CD4-positive, alpha-beta memory T cell (primary cell): ENCODE results near the gene TIAM2. TPM values are rescaled to one million over a fixed set of nuclear protein-coding genes. Genes with fewer than 3 reads are reported as not detected.

Experiments
- CTCF ChIA-PET: fragments of 350-600 bp; sonication (Branson Sonifier 250); formaldehyde crosslinking; loops from one replicate; lab custom pipeline; 2021; ENCODE audit warnings: inconsistent platforms; ENCODE audit not compliant: partially characterized antibody; lab: Charles Lee
- POLR2A ChIA-PET: fragments of 350-600 bp; sonication (Branson Sonifier 250); formaldehyde crosslinking; loops from one replicate; lab custom pipeline; 2021; ENCODE audit not compliant: partially characterized antibody; lab: Charles Lee
- DNase-seq, 5 donors: peaks; one replicate each; pipeline versions ENCODE4 v3.0.0 to v3.0.0-alpha.2; 2020 to 2022; ENCODE audit warnings: mixed read lengths in 1 of 5
- H3K27ac ChIP-seq: one replicate; pipeline ENCODE4 v1.7.0; 2013; ENCODE audit warnings: low read depth, low read length
- H3K27me3 ChIP-seq: 2 replicates; pipeline ENCODE4 v1.7.0; 2013; ENCODE audit warnings: mild to moderate bottlenecking, low read length, moderate library complexity; ENCODE audit not compliant: insufficient read depth
- H3K36me3 ChIP-seq: 2 replicates; pipeline ENCODE4 v1.7.0; 2013; ENCODE audit warnings: mild to moderate bottlenecking, low read length, moderate library complexity; ENCODE audit not compliant: insufficient read depth
- H3K4me1 ChIP-seq: 2 replicates; pipeline ENCODE4 v1.7.0; 2013; ENCODE audit warnings: mild to moderate bottlenecking, low read length, moderate library complexity; ENCODE audit not compliant: insufficient read depth
- H3K4me3 ChIP-seq, 2 donors: one replicate each; pipeline ENCODE4 v1.7.0; 2013; ENCODE audit warnings: low read length in 2 of 2, mild to moderate bottlenecking in 1 of 2
- H3K9me3 ChIP-seq, 2 donors: one replicate each; pipeline ENCODE4 v1.7.0; 2013; ENCODE audit warnings: low read length in 2 of 2, control low read depth in 1 of 2; ENCODE audit not compliant: control insufficient read depth in 1 of 2
- H3K27ac Mint-ChIP-seq, 7 donors: one replicate each; pipeline ENCODE4 v1.8.0; 2020 to 2021; ENCODE audit warnings: mixed read lengths in 7 of 7, mild to moderate bottlenecking in 6 of 7, inconsistent platforms in 3 of 7, moderate library complexity in 3 of 7
- H3K27me3 Mint-ChIP-seq, 2 donors: one replicate each; pipeline ENCODE4 v1.8.0; 2020 to 2021; ENCODE audit warnings: mixed read lengths in 2 of 2
- H3K36me3 Mint-ChIP-seq, 2 donors: one replicate each; pipeline ENCODE4 v1.8.0; 2020 to 2021; ENCODE audit warnings: mixed read lengths in 2 of 2, inconsistent platforms in 1 of 2, mild to moderate bottlenecking in 1 of 2
- H3K4me1 Mint-ChIP-seq, 4 donors: one replicate each; pipeline ENCODE4 v1.8.0; 2020 to 2021; ENCODE audit warnings: mixed read lengths in 4 of 4, mild to moderate bottlenecking in 1 of 4
- H3K4me3 Mint-ChIP-seq, 8 donors: one replicate each; pipeline ENCODE4 v1.8.0; 2020 to 2021; ENCODE audit warnings: mixed read lengths in 8 of 8, mild to moderate bottlenecking in 7 of 8, moderate library complexity in 6 of 8, inconsistent platforms in 3 of 8
- H3K9me3 Mint-ChIP-seq, 8 donors: one replicate each; pipeline ENCODE4 v1.8.0; 2020 to 2021; ENCODE audit warnings: mixed read lengths in 8 of 8, mild to moderate bottlenecking in 5 of 8, inconsistent platforms in 3 of 8, moderate library complexity in 1 of 8
- intact Hi-C: fragments of 100-400 bp; cut with micrococcal nuclease; formaldehyde crosslinking; loops from one replicate; pipeline ENCODE4 v1.15.1; 2023
- polyA plus RNA-seq, 2 donors: library from polyadenylated mRNA; unstranded; fragments of 300-500 nt; fragmentation: Illumina TruSeq; gene quantifications; one replicate each; pipeline ENCODE4 v1.2.3, GENCODE V29; 2021
- total RNA-seq, 2 experiments: library from RNA; stranded (reverse); gene quantifications; one replicate each; pipeline ENCODE4 v1.2.3, GENCODE V29; 2021

TIAM2 gene
- total and polyA plus RNA-seq, 4 experiments from 2014 or later: 0.15 to 11.1 (median 5.8) TPM

DNA sequence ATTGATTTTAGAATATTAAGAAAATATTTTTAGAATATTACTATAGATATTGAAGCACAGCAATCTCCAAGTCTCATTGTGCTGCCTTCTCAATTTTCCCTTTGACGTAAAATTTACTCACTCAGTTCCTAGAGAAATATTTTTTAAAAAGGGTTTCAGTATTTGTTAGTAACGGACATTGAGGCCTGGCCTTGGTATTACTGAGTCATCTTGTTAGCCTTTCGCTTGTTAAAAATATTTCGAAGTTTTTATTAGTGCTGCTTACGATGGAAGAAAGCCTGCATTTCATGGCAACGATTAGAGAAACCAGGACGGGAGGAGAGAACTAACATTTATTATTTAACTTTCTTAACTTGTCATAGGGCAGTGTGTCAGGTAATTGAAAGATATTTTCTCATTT lies 82.2 kb downstream of the TIAM2 start:
- Mint-ChIP-seq H3K36me3 (no peaks in the 10 kb centered on the region), H3K27me3 (no peaks in the 10 kb centered on the region), H3K4me1 (peaks cover 0 to 7% (median under 1%) of the 10 kb centered on the region in 4 donors), H3K4me3 (no peak overlapping the region), H3K27ac (peak overlapping the region in 1 of 7 donors; percentile 5), H3K9me3 (no peaks in the 10 kb centered on the region)
- ChIA-PET POLR2A (no interaction called here), CTCF (no interaction called here)
- H3K9me3 ChIP-seq: no peaks in the 10 kb centered on the region
- H3K36me3 ChIP-seq: no peaks in the 10 kb centered on the region
- H3K4me1 ChIP-seq: no peaks in the 10 kb centered on the region
- no peak overlapping the region for H3K27ac ChIP-seq
- no peak for DNase-seq
- no peak overlapping the region for H3K4me3 ChIP-seq
- H3K27me3 ChIP-seq: no peaks in the 10 kb centered on the region
- intact Hi-C loops: no loop called here

DNA sequence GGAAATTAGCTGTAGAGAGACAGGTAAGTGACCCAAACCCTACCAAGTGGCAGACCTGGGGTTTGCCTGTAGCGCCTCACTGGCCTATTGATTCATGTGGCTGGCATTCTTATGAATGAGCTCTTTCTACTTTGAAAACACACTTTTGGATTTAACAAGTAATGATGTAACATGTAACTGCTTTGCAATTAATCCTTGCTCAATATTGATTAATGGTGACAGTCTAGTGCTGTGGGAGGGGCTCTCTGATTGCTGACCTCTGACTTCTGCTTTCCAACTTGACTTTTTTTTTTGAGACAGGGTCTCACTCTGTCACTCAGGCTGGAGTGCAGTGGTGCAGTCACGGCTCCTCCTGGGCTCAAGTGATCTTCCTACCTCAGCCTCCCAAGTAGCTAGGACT lies 82.7 kb downstream of the TIAM2 start:
- ChIA-PET CTCF (no interaction called here), POLR2A (no interaction called here)
- Histone ChIP-seq H3K4me3 (no peak overlapping the region), H3K27ac (no peak overlapping the region), H3K9me3 (no peaks in the 10 kb centered on the region), H3K4me1 (no peaks in the 10 kb centered on the region), H3K36me3 (no peaks in the 10 kb centered on the region), H3K27me3 (no peaks in the 10 kb centered on the region)
- DNase-seq: no peak
- H3K4me1 Mint-ChIP-seq: peaks cover 0 to 7% (median under 1%) of the 10 kb centered on the region in 4 donors
- peak overlapping the region in 1 of 7 donors; percentile 5 for H3K27ac Mint-ChIP-seq
- intact Hi-C loops: no loop called here
- H3K27me3 Mint-ChIP-seq: no peaks in the 10 kb centered on the region
- no peak overlapping the region for H3K4me3 Mint-ChIP-seq
- no peaks in the 10 kb centered on the region for H3K9me3 Mint-ChIP-seq
- H3K36me3 Mint-ChIP-seq: no peaks in the 10 kb centered on the region

DNA sequence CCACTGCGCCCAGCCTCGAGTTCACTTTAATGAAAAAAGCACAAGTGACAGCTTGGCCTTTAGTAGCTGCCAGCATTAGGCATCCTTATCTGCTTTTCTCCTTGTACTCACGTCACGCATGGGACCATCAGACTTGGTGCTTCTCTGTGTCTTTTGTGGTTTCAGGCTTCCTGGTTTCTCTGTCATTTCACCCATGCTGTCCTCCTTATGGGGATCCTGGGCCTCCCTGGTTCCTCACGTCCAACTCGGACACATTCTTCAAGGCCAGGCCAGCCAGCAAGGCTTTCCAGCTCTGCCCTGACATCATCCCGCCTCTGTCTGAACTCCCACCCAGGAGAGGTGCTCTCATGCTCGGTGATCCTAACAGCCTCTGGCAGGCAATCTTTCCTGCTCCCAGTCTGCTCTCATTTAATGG lies 83.2 kb downstream of the TIAM2 start:
- Mint-ChIP-seq H3K4me3 (no peak overlapping the region), H3K36me3 (no peaks in the 10 kb centered on the region), H3K27ac (peak overlapping the region in 1 of 7 donors; percentile 62), H3K4me1 (peaks cover 0 to 7% (median under 1%) of the 10 kb centered on the region in 4 donors), H3K9me3 (no peaks in the 10 kb centered on the region), H3K27me3 (no peaks in the 10 kb centered on the region)
- Histone ChIP-seq H3K9me3 (no peaks in the 10 kb centered on the region), H3K36me3 (no peaks in the 10 kb centered on the region), H3K4me1 (no peaks in the 10 kb centered on the region), H3K27ac (no peak overlapping the region), H3K4me3 (no peak overlapping the region), H3K27me3 (no peaks in the 10 kb centered on the region)
- POLR2A ChIA-PET: no interaction called here
- intact Hi-C loops: no loop called here
- CTCF ChIA-PET: no interaction called here
- DNase-seq: no peak

DNA sequence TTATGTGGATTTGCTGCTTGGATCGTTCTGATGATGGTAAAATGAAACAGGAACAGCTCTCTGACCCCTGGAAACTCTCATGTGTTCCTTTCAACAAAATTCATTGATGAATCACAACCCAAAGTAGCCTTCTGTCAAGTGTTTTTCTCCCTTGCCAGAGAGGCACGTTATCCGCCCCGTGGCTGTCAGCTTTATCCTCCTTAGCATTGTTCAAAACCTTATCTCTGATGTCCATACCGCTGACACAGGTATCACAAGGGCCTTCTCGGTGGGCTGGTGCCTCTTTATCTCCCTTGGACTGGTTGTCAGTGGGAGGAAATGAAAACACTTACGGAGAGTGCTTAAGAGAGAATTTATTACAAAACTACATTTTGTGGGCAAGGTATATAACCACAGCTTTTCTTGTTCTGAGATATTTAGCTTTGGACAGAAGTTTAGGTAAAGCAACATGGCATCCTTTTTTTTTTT lies 84.9 kb downstream of the TIAM2 start:
- no peaks in the 10 kb centered on the region for H3K9me3 Mint-ChIP-seq
- CTCF ChIA-PET: no interaction called here

DNA sequence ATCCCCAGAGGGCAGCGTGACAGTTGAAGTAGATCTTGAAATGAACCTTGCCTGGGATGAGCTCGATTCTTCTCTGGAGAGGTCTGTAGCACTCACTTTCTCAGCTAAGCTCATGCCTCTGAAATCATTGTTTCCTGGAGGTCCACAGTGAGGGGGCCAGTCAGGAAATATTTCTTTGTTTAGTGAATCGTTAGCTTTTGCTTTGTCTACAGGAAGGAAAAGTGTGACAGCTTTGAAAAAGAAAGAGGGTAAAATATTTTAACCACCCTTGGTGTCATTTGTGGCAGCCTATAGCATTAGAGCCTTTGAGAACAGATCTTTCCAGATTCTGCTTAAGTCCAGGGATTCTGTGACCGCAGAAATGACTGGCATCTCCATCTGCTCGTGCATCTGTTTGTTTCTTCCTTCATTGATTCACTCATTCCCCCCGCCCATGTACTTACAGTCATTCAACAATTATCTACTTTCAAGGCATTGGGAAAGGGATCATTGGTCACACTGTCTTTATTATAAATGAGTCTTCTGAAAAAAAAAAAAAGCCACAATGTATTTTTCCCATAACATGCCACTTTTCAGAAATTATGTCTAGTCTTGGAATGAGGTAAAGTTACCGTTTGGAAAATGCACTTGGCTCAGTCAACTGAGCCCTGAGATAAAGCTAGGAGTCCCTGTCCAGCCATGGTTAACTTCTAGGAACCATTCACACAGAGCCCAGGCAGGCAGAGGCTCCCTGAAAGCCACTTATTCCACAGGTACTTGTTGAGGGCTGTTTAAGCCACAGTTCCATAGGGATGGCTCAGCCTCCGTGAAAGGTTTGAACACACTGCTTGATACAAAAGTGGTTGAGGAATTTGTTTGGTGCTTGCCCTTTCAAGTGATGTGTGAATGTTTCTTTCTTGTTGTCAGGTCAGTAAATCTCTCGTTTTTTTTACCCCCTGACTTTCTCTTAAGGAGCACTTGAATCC lies 86.0 kb downstream of the TIAM2 start:
- no peak overlapping the region for H3K4me3 ChIP-seq
- no peak overlapping the region for H3K4me3 Mint-ChIP-seq
- no peaks in the 10 kb centered on the region for H3K36me3 Mint-ChIP-seq
- H3K4me1 ChIP-seq: no peaks in the 10 kb centered on the region
- H3K9me3 Mint-ChIP-seq: no peaks in the 10 kb centered on the region
- H3K4me1 Mint-ChIP-seq: peaks cover 0 to under 1% (median 0%) of the 10 kb centered on the region in 4 donors
- intact Hi-C loops: no loop called here
- H3K27ac Mint-ChIP-seq: no peak overlapping the region
- ChIA-PET POLR2A (no interaction called here), CTCF (no interaction called here)
- H3K36me3 ChIP-seq: no peaks in the 10 kb centered on the region
- H3K27me3 ChIP-seq: no peaks in the 10 kb centered on the region
- no peaks in the 10 kb centered on the region for H3K9me3 ChIP-seq
- no peaks in the 10 kb centered on the region for H3K27me3 Mint-ChIP-seq
- H3K27ac ChIP-seq: no peak overlapping the region
- no peak for DNase-seq

More for the DNA sequence above, 84.9 kb downstream of the TIAM2 start:
- Mint-ChIP-seq H3K4me3 (no peak overlapping the region), H3K36me3 (no peaks in the 10 kb centered on the region), H3K4me1 (peaks cover 0 to 7% (median under 1%) of the 10 kb centered on the region in 4 donors), H3K27me3 (no peaks in the 10 kb centered on the region), H3K27ac (no peak overlapping the region)
- no peak overlapping the region for H3K27ac ChIP-seq
- DNase-seq: no peak
- no peaks in the 10 kb centered on the region for H3K27me3 ChIP-seq
- intact Hi-C loops: no loop called here
- no peaks in the 10 kb centered on the region for H3K4me1 ChIP-seq
- H3K36me3 ChIP-seq: no peaks in the 10 kb centered on the region
- POLR2A ChIA-PET: interaction anchor here (0.6 kb wide), 1 partner anchor 22 kb away, joined by 5 read pairs; no protein-coding TSS in a partner anchor
- H3K4me3 ChIP-seq: no peak overlapping the region
- H3K9me3 ChIP-seq: no peaks in the 10 kb centered on the region

DNA sequence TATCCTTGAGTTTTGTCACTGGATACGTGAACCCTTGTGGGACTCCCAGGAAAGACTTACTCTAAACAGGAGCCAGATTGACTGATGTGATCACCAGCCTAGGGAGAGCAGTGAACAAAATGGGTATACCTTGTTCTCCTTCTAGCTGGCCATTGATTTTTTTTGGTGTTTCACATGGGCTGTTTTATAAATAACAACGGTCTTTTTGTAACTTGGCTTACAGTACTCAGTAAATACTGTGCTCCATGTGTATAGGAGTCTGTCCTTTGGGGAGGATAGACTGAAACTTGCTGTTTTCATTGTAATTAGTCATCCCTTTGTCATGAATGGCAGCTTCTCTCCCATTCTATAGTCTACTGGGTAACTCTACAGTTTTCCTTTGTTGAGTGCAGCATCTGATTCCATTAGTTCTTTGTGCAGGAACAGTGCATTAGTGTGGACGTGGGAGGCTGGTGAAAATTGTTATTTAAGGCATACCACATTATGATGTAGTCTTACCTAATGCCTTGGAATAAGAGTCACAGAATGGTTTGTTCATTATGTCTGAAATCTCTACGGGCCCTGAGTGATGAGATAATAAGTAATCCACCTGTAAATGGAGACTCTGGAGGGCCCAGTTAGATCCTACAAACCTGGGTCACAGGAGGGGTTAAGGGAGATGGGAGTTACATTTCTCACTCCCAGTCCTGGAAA lies 89.5 kb downstream of the TIAM2 start:
- ChIA-PET CTCF (no interaction called here), POLR2A (no interaction called here)
- H3K36me3 ChIP-seq: no peaks in the 10 kb centered on the region
- no peak for DNase-seq
- H3K27ac ChIP-seq: no peak overlapping the region
- no peak overlapping the region for H3K4me3 Mint-ChIP-seq
- H3K36me3 Mint-ChIP-seq: no peaks in the 10 kb centered on the region
- no peaks in the 10 kb centered on the region for H3K9me3 Mint-ChIP-seq
- no peaks in the 10 kb centered on the region for H3K4me1 Mint-ChIP-seq
- H3K9me3 ChIP-seq: no peaks in the 10 kb centered on the region
- H3K4me1 ChIP-seq: no peaks in the 10 kb centered on the region
- no peak overlapping the region for H3K27ac Mint-ChIP-seq
- H3K27me3 ChIP-seq: no peaks in the 10 kb centered on the region
- H3K4me3 ChIP-seq: no peak overlapping the region
- intact Hi-C loops: no loop called here
- H3K27me3 Mint-ChIP-seq: no peaks in the 10 kb centered on the region

DNA sequence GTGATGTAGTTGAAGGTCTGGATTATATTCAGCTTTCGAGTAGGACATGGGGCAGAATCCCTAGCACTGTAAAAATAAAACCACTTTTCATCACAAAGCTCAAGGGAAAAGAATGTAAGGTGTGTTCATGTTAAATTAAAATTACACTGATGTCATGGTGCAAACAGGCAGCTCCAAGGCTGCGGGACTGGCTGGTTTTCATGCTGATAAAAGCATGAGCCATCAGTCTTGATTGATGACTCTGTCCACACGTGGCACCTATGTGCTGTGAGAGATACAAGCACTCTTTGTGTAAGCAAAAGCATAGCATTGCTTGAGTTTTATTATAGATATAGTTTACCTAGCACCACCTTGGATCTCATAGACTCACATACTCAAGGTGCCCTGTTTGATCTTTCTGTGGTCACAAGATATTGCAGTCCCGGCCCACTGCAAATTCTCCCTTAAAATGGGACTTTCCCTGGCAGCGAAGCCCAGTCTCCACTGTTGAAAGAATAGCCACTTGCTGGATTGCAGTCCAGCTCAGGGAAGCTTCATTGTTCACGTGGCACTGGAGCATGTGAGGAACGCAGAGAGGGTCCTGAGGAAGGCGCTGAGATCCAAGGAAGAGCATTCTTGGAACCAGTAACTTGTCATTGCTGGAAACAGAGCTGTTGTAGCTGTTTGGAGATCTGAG lies 90.6 kb downstream of the TIAM2 start:
- H3K4me3 Mint-ChIP-seq: no peak overlapping the region
- H3K27me3 ChIP-seq: no peaks in the 10 kb centered on the region
- H3K9me3 Mint-ChIP-seq: no peaks in the 10 kb centered on the region
- H3K27ac Mint-ChIP-seq: no peak overlapping the region
- no peaks in the 10 kb centered on the region for H3K36me3 Mint-ChIP-seq
- H3K27me3 Mint-ChIP-seq: no peaks in the 10 kb centered on the region
- no peaks in the 10 kb centered on the region for H3K4me1 ChIP-seq
- H3K4me1 Mint-ChIP-seq: no peaks in the 10 kb centered on the region
- no peak for DNase-seq
- ChIA-PET POLR2A (no interaction called here), CTCF (interaction anchor here (0.7 kb wide), 1 partner anchor 64 kb away, joined by 3 read pairs; no protein-coding TSS in a partner anchor)
- H3K9me3 ChIP-seq: no peaks in the 10 kb centered on the region
- intact Hi-C loops: no loop called here
- H3K27ac ChIP-seq: no peak overlapping the region
- no peaks in the 10 kb centered on the region for H3K36me3 ChIP-seq
- H3K4me3 ChIP-seq: no peak overlapping the region
